GM19043 (cell line): ENCODE results near the gene ERCC6L.

Source experiments
- ATAC-seq: cut with Tn5 transposase; IDR thresholded peaks from one replicate; pipeline ENCODE4 v1.9.1; 2021; ENCODE audit warnings: low read depth; ENCODE audit not compliant: unreplicated experiment

Gene ERCC6L, protein sequence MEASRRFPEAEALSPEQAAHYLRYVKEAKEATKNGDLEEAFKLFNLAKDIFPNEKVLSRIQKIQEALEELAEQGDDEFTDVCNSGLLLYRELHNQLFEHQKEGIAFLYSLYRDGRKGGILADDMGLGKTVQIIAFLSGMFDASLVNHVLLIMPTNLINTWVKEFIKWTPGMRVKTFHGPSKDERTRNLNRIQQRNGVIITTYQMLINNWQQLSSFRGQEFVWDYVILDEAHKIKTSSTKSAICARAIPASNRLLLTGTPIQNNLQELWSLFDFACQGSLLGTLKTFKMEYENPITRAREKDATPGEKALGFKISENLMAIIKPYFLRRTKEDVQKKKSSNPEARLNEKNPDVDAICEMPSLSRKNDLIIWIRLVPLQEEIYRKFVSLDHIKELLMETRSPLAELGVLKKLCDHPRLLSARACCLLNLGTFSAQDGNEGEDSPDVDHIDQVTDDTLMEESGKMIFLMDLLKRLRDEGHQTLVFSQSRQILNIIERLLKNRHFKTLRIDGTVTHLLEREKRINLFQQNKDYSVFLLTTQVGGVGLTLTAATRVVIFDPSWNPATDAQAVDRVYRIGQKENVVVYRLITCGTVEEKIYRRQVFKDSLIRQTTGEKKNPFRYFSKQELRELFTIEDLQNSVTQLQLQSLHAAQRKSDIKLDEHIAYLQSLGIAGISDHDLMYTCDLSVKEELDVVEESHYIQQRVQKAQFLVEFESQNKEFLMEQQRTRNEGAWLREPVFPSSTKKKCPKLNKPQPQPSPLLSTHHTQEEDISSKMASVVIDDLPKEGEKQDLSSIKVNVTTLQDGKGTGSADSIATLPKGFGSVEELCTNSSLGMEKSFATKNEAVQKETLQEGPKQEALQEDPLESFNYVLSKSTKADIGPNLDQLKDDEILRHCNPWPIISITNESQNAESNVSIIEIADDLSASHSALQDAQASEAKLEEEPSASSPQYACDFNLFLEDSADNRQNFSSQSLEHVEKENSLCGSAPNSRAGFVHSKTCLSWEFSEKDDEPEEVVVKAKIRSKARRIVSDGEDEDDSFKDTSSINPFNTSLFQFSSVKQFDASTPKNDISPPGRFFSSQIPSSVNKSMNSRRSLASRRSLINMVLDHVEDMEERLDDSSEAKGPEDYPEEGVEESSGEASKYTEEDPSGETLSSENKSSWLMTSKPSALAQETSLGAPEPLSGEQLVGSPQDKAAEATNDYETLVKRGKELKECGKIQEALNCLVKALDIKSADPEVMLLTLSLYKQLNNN

DNA sequence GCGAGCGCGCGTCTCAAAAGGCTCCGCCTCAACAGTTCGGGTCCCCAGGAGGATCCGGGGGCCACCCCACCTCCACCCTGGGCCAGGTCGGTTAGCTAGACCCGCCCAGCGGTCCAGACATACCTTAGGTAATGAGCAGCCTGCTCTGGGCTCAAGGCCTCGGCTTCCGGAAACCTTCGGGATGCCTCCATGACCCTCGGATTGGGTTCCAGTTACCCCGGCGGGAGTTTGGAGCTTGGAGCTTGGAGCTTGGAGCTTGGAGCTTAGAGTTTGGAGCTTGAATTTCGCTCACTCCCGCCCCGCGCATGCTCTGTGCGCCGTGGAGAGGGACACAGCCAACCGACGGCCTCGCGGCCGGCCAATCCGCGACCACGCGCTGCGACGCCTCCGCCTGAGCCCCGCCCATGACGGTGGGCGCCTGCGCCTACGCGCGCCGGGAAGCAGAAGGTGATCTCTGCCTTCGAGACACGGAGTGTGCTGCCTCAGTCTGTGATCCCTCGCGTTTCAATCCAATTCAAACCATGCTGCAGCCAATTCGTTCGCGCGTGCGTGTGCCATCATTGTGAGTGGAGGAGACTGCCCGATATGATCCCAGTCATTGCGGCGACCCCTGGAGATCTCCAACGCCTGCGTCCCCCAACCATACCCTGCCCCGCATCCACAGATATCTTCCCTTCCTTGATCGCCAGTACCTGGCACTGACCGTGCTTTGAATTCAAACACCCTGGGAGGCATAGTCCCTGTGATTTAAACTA lies at the start of gene ERCC6L:
ERCC6L (minus strand) TSS at position 307 of the 755 bp plus-strand sequence; CDS start at position 191, 116 bp downstream.
- ATAC-seq = peak; percentile 98

DNA sequence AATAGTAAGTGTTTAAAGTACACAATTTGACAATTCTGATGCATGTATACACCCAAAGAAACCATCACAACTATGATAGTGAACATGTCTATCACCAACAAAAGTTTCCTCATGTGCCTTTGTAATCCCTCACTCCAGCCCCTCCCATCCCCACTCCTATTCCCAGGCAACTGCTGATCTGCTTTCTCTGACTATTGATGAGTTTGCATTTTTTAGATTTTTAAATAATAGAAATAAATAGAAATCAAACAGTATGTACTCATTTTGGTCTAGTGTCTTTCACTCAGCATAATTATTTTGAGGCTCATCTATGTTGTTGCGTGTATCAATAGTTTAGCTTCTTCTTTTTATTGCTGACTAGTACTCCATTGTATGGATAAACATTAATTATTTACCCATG lies 43.5 kb upstream of the ERCC6L start:
- no peak for ATAC-seq

DNA sequence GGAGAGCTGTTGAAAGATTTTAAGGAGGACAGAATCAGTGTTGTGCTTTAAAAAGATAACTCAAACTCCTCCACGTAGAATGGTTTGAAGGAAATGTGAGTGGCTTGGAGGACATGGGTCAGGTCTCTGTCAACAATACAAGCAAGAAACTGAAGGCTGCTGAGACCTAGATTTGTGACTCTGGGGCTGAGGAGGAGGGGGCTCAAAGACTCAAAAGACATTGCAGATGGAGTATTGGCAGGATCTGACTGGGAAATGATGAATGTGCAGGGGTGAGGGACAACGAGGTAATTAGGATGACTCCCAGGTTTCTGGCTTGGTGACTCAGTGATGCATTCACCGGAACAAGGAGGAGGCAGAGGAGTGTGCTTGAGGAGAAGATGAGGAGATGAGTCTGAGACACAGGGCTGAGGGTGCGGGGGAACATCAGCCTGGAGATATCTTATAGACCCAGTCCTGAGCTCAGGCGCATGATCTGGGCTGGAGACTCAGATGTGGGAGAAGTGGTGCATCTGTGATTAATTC lies 41.6 kb upstream of the ERCC6L start:
- no peak for ATAC-seq

DNA sequence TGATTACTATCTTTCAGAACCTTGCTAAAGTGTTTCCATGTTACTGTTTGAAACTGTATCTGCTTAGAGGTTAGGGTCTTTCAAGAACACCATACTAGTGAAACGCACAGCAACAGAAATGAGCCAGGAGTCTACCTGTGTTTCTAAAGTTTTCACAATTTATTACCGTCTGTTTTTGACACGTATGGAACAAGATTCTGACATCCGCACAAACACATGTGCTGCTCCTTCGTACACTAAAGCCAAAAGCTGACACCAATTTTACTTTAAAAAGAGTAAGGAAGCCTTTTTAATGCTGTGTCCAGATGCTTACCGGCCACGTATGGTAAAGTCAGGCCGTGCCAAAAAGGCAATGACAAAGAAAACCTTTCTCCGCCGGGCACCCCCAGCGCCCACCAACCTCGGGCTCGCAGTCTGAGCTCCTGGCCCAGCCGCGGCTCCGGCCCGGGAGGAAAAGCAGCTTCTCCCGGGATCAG lies 37.7 kb upstream of the ERCC6L start:
- peak; percentile 5 for ATAC-seq

DNA sequence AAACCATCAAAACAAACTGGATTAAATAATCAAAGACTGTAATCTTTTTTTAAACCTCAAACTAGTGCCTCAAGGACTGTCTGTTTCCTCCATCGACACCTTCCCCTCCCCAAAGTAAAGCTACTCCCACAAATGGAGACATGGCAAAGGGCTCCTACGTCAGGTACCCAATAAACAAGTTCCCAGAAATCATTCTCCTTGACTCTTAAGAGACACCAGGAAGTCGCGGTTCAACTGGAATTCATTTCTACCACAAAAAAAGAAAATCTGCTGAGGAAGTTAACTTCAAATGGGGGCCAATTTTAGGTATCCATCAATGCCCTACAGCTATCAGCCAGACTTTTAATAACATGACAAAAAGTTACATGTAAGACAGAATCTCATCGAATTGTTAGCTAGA lies 35.7 kb upstream of the ERCC6L start:
- ATAC-seq = no peak

DNA sequence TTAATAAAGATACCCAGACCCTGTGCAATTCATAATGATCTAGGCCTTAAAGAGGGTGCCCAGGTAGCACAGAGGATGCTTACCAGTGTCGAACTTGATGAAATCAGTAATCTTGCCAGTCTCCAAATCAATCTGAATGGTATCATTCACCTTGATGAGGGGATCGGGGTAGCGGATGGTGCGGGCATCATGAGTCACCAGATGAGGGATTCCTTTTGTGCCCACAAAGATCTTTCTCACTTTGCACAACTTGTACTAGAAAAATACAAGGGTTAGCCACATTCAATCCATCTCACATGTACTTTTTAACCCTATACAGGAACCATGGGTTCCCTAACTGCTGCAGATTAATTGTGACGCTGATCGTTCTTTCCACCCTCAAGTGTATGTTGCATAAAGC lies 34.9 kb upstream of the ERCC6L start:
- ATAC-seq = no peak

DNA sequence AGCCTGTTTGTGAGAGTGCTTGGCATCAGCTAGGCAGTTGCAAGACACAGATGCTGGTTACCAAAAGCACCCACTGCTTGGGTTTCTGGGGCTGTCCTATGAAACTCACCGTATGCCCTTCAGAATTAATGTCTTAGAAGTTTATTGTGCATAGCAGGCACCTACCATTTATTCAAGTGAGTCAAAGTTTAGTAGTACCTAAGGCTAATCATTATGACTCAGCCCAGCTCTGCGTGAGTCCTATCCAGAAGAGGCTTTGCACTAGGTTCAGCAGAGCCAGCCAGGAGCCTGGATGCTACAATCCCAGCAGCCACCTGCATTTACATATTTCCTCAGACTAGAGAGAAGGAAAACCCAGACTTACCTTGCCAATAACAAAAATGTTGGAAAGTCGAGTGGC lies 34.0 kb upstream of the ERCC6L start:
- ATAC-seq = no peak

DNA sequence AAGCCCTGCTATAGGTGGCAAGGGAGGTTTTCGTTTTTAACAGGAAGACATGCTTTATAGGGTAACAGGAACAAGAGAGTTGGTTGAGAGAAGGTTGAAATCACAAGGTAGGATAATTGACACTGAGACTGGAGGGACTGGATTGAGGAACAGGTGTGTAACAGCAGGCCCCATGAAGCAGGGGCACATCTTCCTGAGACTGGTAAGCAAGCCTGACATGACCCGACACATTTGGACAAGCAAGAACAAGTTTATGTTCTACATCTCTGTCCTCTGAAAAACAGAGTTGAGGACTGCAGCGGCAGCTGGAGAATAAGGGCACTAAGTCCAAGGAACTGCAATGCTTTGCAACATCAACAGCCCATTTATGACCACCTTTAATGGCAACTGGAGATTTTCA lies 33.0 kb upstream of the ERCC6L start:
- no peak for ATAC-seq

DNA sequence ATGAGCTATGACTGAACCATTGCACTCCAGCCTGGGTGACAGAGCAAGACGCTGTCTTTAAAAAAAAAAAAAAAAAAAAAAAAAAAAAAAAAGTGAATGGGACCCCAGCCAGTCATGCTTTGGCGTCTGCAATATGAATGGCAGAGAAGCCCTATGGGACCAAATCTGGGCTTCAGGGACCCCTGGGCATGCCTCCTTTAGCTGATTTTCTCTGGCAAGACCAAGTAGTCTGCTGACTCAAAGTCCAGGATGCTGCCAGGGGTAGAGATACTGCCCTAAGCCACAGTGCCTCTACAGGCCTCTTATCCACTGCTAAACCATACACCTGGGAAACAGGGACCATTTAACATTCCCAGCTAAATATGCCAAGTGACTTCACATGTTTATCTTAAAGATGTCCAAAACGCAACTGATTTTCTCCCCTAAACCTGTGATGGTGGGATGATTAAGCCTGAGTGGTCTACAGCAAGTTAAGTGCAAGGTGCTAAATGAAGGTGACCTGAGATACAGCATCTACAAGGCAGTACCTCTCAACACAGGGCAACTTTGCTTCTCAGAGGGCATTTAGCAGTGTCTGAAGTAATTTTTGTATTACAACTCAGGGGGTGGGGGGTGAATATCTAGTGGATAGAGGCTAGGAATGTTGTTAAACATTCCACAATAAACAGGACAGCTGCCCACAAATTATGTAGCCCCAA lies 32.4 kb upstream of the ERCC6L start:
- no peak for ATAC-seq

DNA sequence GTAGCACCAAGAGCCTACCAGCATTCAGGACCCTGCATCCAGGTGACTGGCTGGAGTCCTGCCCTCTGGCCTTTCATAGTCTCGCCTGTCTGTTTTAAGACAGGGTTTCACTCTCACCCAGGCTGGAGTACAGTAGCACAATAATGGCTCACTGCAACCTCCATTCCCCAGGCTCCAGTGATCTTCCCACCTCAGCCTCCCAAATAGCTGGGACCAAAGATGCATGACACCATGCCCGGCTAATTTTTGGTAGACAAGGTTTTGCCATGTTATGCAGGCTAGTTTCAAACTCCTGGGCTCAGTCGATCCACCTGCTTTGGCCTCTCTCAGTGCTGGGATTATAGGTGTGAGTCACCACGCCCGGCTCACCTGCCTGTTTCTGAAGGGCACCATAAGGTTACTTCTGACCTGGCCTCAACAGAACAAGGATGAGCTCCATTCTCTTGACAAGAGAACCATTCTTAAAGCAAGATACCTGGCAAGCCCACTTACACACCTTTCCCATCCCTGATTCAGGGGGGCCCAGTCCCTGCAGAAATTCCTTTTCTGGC lies 31.6 kb upstream of the ERCC6L start:
- no peak for ATAC-seq

DNA sequence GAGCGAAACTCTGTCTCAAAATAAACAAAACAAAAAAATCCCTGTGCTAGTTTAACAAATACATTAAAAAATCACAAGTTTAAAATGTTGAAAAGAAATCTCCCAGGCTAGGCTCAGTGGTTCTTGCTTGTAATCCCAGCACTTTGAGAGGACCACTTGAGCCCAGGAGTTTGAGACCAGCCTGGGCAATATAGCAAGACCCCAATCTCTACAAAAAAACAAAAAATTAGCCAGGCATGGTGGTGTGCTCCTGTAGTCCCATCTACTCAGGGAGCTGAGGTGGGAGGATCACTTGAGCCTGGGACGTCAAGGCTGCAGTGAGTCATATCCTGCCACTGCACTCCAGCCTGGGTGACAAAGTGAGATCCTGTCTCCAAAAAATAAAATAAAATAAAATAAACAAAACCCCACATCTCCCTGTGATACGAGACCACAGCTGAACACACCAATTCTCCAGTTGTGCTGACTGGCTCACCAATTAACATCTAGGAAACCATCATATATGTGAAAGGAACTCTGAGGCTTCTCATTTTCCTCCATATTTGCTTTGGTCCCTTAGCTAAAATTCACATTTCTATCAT lies 30.9 kb upstream of the ERCC6L start:
- ATAC-seq = no peak

DNA sequence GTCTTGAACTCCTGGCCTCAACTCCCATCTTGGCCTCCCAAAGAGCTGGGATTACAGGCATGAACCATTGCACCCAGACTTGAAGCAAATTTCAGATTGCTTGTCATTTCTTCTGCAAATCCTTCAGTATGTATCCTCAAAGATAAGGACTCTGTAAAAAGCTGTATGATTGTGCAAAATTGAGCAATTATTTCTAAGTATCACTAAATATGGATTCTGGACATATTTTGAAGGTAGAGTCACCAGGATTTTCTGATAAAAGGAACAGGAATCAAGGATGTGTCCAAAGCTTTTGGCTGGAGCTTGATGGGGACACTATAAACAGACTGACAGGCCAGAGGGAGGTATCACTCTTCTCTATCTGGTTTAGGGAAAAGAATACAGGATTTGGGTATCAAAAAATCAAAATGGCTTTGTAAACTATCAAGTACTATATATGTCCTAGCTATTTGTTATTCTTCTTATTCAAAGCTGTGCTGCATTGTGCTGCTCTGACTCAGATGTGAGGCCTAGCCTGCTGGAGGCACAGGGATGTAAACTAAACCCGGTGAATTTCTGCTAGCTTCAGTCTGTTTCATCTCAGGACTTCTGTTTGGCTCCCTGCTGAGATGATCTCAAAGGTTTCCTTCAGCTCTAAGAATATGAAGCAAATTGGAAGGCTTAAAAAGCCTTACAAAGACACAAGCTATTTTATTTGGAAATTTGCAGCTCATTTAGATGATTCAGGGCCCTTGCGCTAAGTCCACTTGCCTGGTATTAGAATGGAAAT lies 30.0 kb upstream of the ERCC6L start:
- ATAC-seq = no peak

DNA sequence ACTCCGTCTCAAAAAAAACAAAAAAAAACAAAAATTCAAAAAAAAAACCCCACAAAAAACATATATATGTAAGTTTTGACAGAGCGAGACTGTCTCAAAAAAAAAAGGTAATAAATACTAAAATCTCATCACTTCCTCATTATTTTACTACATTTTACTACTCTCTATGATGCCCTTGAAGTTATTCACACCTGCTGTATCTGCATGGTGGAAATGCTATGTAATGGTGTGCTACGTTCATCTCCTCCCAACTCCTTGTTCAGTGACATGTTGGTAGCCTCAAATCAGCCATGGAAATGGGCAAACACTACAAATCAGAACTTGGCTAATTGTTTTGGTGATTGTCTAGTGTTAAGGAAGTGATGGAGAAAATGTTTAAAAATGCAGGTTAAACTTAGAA lies 26.4 kb upstream of the ERCC6L start:
- ATAC-seq = no peak

DNA sequence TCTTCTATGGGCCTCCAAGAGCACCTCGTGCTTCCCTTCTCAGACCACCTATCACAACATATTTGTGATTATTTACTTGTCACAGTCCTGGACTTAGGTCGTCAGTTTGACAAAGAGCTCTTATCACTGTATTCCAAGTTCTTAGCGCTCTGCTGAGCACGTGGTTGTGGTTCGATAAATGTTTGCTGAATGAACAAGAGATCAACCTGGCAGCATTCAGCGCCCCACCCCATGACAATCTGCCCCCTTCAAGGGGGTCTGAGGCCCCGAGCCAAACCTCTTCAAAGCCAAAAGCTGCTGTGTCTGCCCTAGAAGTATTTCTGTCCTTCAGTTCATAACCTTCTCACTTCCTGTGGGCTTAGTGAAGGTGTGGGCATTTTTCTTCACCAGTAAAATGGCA lies 23.2 kb upstream of the ERCC6L start:
- no peak for ATAC-seq

DNA sequence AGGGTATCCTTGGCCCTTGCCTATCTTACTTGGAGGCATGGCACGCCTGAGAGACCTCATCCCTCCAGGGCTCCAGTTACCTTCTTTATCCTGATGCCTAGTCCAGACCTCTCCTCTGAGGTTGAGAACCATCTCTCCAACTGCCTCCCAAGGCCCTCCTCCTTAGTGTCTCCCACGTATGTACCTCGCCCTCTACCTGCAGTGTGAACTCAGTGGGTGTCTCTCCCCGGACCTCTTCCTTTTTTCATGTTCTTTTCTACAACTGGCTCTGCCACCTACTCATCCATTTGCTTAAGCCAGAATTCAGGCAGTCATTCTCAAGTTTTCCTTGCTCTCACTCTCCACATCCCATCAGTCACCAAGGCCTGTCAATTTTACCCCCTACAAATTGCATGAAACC lies 21.6 kb upstream of the ERCC6L start:
- no peak for ATAC-seq

DNA sequence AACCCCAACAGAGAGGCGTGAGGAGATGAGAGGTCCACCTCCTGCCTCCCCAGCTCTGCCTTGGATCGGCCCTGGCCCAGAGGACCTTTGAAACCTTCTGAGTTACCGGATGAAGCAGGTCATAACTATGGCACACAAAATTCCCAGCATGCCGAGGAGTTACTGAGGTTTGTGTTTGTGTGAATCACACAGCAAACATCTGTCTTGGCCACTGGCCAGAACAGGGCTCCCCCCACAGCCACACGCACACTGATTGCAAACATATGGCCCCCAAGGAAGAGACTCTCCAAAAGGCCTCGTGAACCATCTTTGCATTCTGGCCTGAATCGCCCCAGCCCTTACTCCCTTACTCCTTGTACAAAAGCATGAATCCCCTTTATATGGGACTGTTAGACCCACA lies 19.3 kb upstream of the ERCC6L start:
- no peak for ATAC-seq

DNA sequence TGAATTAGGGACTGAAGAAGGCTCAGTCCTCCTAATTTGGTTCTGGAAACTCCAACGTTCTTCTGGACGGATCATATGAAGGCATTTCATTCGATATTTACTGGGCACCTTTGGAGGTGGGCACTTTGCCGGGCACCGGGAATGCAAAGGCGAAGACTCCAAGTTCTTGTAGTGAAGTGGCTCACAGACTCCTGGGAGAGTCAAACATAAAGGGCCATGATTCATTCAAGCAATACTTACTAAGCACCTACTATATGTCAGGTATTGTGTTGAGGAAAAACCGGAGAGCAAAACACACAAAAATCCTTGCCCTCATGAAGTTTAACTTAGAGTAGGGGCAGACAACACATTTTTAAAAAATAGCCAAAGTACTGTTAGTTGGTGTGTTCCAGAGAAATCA lies 17.0 kb upstream of the ERCC6L start:
- no peak for ATAC-seq

DNA sequence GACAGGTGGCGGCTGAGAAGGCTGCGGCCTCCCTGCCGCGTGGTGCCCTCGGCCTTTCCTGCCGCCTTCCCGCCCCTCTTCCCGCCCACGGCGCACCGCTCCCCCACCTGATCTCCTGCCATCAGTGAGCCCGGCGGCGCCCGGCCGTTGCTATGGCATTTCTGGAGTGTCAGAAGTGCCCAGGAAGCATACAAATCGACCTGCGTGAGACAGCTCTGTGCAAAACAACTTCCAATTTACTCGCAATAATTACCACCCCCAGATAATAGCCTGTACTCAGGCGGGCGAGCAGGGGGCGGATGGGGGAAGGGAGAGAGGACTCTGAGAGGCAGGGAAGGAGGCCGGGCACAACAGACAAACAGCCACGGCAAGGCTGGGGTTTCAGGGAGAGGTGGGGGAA lies 16.6 kb upstream of the ERCC6L start:
- no peak for ATAC-seq
